Suppressor macrophage (primary cell): ENCODE measurements around the gene SRPK2.
"Not testable (repeated sequence)": the region's sequence is repeated elsewhere in the genome, so short reads cannot be mapped to it uniquely, and the experiment has no call there.

Experiments used
- DNase-seq, 4 experiments: peaks; one replicate each; pipeline ENCODE4 v3.0.0-alpha.2; 2020 to 2022

Gene SRPK2

DNA sequence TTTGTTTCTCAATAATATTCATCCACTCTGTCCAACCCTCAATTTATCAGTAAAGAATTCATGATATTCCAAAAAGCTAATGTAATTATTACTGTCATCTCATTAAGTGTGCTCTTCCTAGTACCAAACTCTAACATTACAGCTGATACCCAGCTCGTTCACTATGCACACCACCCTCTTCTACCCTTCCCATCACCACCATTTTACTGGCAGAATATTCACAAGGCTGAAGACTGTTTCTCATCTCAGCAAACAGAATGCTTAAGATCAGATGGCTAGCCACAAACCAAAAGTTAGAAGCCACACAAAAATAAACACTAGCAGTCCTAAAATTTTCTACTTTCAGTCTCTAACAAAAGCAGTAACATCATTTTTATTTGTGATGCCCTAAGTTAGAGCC, 121.5 kb downstream of the SRPK2 start:
- no peak for DNase-seq

DNA sequence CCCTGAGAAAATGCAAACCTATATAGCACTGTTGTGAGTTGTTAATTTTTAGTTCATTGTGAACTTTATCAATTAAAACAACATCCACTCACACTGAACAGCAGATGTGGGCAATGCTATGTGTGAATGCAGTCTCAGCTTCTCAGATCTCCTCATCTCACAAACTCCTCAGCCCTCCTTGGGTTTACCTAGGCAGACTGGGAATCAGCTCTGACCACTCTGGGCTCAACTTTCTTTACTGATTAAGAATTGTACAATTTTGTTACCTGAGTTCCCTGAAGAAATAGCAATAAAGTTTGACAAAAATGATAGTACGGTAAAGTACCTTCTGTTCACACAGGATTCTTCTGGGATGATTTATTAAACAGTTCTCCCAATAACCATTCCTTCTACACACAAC, 124.0 kb downstream of the SRPK2 start:
- no peak for DNase-seq

DNA sequence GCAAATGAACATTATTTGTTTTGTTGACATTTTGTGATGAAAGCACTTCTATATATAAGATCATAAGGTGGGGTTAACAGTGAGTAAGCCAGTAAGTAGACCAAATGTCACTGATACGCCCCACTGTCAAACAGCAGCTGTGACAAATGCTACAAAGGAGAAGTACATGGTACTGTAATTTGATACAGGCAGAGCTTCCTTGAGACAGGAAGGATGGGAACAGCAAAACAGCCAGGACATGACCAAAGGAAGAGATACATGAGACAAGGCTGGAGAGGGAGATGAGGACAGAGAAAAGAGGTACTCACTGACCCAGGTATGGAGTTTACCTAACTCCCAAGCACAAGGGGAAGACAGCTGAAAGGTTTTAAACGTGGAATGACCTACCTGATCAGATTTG, 127.0 kb downstream of the SRPK2 start:
- DNase-seq, result peak; percentile 15 to 36 (median 26)

DNA sequence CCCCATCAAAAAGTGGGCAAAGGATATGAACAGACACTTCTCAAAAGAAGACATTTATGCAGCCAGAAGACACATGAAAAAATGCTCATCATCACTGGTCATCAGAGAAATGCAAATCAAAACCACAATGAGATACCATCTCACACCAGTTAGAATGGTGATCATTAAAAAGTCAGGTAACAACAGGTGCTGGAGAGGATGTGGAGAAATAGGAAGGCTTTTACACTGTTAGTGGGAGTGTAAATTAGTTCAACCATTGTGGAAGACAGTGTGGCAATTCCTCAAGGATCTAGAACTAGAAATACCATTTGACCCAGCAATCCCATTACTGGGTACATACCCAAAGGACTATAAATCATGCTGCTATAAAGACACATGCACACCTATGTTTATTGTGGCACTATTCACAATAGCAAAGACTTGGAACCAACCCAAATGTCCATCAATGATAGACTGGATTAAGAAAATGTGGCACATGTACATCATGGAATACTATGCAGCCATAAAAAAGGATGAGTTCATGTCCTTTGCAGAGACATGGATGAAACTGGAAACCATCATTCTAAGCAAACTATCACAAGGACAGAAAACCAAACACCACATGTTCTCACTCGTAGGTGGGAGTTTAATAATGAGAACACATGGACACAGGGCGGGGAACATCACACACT, 128.4 kb downstream of the SRPK2 start:
- DNase-seq, result not testable (repeated sequence)

DNA sequence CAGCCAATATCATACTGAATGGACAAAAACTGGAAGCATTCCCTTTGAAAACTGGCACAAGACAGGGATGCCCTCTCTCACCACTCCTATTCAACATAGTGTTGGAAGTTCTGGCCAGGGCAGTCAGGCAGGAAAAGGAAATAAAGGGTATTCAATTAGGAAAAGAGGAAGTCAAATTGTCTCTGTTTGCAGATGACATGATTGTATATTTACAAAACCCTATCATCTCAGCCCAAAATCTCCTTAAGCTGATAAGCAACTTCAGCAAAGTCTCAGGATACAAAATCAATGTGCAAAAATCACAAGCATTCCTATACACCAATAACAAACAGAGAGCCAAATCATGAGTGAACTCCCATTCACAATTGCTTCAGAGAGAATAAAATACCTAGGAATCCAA, 129.8 kb downstream of the SRPK2 start:
- DNase-seq, result not testable (repeated sequence)

DNA sequence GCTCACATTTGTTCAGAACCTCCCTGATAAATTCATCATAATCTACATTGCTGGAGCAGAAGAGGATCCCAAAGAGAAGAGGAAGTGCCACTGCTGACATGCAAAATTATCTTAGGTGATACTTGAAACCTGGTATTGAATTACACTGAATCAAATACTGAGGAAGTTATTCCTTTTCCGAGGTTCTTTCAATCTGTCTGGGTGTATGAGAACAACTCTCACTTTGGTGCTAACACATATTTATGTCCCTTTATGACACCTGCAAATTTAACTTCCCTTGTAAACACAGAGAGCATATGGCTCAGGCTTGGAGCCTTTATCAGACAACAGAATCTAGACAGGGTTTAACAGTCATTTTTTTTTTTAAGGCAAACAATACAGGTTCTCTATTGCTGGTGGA, 131.4 kb downstream of the SRPK2 start:
- peak in 1 of 4 experiments; percentile 20 for DNase-seq

DNA sequence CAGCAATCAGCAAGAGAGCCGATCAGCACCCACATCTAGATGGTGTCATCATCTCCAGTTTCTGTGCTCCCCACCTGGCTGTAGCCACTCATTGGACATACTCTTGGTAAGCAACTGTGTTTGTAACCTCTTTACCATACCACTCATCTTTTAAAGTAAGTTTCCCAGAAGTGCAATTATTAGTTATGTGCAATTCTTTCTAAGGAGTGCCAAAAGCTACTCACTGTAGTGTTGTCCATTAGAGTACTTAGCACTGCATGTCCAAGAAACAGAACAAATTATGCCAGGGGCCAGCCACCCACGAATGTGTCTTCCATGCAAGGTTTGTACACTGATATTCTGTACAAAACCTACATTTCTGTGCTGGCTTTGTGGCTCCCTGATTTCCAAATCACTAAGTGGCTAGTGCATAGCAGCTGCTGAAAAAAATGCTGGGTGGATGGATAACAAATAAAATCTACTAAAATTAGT, 131.9 kb downstream of the SRPK2 start:
- no peak for DNase-seq

DNA sequence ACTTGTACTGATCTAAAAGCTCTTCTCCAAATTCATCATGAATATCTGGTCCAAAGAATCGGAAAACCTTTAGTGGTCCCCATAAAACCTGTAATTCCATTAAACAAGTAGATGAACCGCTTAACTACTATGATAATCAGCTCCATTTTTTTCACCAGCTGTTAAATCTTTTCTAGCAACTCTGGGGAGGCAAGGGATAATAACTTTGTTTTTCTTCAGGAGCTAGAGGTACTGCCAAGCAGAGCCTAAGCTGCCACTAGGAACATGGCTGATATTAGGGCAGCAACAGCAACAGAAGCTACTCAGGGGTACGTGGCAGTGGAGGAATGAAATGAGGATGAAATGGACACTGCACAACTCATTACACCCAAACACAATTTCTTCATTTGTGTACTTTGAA, 138.0 kb downstream of the SRPK2 start:
- no peak for DNase-seq

DNA sequence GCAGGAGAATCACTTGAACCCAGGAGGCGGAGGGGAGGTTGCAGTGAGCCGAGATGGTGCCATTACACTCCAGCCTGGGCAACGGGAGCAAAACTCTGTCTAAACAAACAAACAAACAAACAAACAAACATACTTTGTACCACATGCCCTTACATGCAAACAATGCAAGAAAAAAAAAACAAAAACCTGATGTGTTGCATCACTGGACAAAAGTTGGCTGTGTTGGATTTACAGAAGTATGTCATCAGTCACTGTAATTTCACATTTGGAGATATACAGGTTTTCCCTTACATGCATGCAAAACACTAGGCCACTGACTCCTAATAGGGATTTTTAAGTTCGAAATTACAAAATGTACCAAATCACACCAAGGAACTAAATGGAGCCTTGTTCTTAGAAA, 138.5 kb downstream of the SRPK2 start:
- no peak for DNase-seq

DNA sequence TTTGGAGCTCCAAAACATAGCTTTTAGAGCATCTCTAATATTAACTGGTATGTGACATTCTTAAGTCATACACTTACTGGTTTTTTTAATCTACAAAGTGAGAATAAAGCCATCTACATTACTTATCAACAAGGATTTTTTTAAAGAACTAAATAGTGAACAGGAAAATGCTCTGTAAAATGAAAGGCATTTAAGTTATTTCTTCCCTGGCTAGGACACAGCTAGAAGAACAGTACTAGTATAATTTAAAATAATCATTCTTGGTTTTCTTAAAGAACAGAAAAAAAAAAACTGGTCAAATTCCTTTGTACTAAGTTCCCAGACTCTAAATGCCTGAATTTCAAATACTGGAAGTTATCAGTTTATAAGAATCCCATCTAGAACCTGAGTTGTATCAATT, 139.5 kb downstream of the SRPK2 start:
- no peak for DNase-seq

DNA sequence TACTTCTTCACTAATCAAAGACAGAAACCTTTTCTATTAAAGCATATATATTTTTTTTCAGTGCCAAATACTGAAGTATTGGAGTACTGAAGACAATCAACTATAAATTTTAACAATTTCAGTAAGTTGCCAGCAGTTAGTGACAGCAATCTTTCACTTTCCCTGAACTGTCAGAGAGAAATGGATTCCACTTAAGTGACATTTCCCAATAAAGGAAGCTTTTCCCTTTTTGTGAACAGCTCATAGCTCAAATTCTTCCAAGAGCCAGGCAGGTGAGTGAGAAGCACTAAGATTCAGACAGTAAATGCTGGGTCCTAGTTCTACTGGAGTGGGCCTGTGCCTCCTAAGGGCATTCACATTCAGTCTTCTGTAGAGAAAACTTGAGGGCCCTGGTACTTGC, 142.0 kb downstream of the SRPK2 start:
- DNase-seq, result no peak

DNA sequence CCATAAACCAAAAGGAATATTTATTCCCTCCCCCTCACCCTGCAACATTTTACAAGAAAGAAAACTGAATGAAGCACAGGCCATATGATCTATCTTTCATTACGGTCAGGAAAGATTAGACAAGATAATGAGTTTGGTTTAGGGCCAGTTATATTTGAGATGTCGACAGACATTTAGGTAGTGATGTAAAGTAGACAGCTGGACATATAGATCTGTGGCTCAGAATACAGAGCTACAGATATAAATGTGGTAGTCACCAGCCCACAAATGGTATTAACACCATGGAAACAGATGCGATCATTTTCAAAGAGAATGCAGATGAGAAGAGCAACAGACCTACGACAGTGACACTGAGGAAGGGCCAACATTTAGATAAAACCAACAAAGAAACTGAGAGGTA, 142.5 kb downstream of the SRPK2 start:
- DNase-seq, result no peak

DNA sequence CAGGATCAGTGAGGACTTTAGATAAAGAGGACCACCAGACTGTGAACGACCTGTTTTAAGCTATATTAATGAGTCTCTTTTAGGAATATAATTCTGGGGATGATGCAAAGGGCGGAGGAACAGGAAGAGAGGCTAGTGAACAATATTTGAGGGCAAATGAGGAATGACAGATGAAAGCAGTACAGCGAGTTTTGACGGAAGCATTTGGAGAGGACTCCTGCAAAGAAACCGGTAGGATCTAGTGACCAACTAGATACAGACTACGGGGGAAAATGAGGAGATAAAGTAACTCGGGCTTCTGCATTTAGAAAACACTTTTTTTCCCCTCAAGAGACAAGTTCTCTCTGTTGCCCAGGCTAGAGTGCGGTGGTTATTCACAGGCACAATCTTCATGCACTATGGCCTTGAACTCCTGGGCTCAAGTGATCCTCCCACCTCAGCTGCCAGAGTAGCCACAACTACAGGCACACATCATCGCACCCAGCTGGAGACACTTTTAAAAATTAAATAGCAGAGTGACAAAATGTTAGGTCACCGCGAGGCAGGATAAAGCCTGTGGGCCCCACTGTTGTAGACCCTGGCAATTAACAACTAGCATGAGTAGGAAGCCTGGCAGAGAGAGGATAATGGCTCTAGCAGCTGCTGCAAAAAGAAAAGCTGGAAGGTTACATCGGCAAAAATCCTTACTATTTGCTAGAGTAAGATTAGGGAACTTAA, 143.2 kb downstream of the SRPK2 start:
- DNase-seq, result no peak

DNA sequence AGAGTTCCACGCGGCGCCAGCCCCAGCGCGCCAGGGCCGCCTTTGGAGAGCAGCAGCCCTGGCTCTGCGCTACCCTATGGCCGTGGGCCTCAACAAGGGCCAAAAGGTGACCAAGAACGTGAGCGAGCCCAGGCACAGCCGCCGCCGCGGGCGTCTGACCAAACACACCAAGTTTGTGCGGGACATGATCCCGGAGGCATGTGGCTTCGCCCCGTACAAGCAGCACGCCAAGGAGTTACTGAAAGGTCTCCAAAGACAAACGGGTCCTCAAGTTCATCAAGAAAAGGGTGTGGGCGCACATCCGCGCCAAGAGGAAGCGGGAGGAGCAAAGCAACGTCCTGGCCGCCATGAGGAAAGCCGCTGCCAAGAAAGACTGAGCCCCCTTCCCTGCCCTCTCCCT, 144.1 kb downstream of the SRPK2 start:
- no peak for DNase-seq

DNA sequence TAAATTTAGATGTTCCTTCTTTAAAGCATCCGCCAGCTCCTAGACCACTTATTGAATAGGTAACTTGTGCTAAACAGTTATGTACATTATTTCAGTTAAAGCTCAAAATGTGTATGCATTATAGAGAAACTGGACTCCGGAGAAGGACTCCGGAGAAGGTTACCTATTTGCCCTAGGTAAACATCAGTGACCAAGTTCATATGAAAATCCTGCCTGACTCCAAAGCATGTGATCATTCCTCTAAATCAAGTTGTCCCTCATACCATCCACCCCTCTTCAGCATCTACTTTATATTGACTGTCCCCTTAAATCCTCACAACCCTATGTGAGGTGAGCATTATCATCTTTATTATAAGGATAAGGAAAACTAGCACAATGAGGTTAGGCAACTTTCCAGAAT, 147.5 kb downstream of the SRPK2 start:
- DNase-seq, result no peak

DNA sequence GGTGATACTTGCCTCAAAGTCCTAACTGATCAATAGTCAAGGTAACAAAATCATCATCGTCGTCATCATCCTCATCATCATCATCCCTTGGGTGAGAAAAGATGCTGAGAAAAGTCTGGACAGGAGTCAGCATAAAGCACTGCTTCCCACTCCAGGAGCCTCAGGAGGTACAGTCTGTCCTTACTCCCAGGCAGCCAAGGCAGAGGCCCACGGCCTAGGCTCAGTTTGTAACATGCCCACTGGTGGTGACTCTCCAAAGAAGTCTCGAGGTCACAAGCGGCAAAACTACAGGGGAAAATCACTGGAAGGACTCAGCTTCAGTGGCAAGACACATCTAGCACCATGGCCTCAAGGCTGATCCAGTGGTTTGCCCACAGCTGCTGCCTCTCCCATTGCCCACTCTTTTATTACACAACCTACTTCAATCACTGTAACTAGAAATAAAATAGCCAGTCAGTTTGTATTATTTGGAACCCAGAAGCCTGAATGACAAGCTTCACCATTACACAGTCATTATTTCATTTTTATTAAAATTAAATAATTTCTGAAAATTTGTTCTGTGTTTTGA, 150.4 kb downstream of the SRPK2 start:
- DNase-seq, result no peak

DNA sequence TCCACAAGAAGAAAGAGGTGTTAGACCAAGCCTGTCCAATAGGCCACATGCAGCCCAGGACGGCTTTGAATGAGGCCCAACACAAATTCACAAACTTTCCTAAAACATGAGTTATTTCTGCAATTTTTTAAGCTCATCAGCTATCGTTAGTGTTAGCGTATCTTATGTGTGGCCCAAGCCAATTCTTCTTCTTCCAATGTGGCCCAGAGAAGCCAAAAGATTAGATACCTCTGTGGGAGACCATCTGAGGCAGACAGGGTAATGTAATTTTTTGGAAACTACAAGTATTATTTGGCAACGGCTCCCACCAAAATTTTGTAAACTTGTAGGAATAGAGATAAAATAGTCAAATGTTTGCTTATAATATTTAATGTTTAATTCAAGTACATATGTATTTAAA, 153.8 kb downstream of the SRPK2 start:
- no peak for DNase-seq

DNA sequence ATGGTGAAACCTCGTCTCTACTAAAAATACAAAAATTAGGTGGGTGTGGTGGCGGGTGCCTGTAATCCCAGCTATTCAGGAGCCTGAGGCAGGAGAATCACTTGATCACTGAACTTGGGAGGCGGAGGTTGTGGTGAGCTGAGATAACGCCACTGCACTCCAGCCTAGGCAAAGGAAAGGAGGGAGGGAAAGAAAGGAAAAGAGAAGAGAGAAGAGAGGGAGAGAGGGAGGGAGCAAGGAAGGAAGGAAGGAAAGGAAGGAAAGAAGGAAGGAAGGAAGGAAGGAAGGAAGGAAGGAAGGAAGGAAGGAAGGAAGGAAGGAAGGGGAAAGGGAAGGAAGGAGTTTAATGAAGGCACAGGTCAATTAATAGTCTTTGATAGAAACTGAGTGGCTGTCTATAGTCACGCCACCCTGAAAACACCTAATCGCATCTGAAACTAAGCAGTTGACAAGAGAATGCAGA, 155.9 kb downstream of the SRPK2 start:
- DNase-seq, result not testable (repeated sequence)

DNA sequence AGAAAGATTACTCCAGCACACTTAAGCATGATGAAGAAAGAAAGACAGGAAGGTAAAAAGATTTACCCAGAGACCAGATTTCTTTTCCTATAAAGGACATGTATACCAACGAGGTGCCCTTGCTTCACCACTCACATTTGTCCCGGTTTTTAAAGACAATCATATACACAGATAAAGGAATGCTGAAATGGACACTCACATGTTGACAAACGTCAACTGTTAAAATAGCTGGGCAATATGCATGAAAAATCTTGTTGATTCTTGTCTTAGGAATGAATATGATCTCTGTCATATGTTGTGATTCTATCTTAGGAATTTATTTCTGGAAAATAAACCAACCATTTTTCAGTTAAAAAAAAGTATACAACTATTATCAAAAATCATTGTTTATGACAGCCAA, 158.2 kb downstream of the SRPK2 start:
- DNase-seq, result no peak

DNA sequence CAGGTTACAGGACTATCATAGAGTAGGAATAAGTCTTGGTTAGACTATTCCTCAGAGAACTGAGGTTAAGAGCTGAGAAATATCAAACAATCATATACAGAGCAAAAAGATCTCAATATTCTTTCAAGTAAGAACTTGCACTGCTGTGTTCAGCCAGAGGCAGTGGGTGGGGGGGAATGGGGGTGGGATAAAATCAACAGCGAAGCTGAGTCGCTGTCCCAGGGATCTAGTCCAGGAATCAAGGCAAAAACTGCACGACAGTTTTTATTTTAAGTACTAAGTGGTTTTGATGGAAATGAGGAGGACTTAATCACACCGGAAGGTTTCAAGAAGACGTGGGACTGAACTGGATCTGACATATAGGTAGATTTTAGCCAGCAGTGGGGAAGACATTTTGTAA, 159.1 kb downstream of the SRPK2 start:
- DNase-seq, result no peak

DNA sequence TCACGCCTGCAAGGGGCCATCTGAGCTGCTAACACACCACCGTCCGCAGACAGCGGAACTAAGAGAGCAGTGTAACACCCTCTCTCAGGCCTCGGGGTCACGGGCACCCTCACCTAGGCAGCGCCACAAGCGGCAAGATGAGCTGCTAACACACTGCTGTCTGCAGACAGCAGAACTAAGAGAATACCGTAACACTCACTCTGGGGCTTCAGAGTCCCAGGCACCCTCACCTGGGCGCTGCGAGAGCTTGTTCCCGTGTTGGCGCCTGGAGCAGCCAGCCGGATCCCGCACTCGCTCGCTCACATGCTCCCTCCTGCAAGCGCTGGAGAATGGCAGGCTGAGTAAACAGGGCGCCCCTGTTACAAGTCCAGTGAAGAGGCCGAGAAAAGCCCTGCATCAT, 160.2 kb downstream of the SRPK2 start:
- DNase-seq, result no peak

DNA sequence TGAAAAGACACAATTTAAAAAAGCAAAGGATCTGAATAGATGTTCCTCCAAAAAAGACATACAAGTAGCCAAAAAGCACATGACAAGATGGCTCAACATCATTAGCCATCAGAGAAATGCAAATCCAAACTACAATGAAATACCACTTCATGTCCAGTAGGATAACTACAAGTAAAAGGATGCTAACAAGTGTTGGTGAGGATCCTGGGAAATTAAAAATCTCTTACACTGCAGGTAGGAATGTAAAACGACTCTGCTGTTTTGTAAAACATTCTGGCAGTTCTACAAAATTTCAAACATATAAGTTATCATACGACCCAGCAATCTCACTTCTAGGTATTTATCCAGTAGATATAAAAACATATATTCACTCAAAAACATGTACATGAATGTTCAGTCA, 161.3 kb downstream of the SRPK2 start:
- DNase-seq, result no peak

DNA sequence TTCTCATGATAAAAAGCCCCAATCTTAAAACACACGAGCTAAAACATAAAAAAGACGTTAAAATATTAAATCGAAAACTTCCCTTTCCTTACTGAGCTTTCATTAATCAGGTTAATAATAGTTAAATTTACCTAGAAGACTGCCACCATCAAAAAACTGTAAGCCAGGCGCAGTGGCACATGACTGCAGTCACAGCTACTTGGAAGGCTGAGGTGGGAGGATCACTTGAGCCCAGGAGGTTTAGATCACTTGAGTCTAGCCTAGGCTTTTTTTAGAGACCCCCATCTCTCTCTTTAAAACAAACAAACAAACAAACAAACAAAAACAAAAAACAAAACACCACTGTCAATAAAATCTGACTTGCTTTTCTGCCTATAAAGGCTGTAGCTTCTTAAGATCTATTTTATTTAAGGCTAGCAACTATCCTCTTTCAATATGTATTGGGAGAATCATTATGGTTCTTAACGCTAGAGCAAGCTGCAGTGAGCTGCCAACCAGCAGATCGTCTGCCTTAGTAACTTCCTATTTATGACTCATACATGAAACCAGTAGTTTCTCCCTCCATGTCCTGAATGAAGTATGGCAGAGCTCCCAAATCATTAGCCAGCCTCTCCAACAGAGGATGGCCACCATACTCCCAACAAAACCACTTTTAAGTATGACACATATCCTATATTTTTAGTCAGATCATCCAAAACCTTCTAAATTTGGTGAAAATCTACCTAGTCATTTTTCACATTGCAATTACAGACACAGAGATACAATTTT, 163.7 kb downstream of the SRPK2 start:
- peak; percentile 40 to 82 (median 75) for DNase-seq
